ENCODE results near the gene ACACA. TPM values are rescaled to one million over a fixed set of nuclear protein-coding genes. Genes with fewer than 3 reads are reported as not detected.

Gene ACACA
- total RNA-seq, 1 donor: 72.7 TPM

GRCh38 chr17:37124821-37125173 is 281.8 kb downstream of the ACACA start:
- TF ChIP-seq CTCF (IDR thresholded peaks at IDR 0.05; ENCODE audit: insufficient read depth, low read length): no peak
- no peak overlapping the region for H3K4me3 ChIP-seq (ENCODE audit: low read depth, low read length)
- DNase-seq (ENCODE audit: low read depth): no peak

GRCh38 chr17:37123941-37124820 is 282.5 kb downstream of the ACACA start:
- no peak for DNase-seq (ENCODE audit: low read depth)
- no peak overlapping the region for H3K4me3 ChIP-seq (ENCODE audit: low read depth, low read length)
- no peak for TF ChIP-seq CTCF (IDR thresholded peaks at IDR 0.05; ENCODE audit: insufficient read depth, low read length)

GRCh38 chr17:37123386-37123785 is 283.2 kb downstream of the ACACA start:
- DNase-seq (ENCODE audit: low read depth): no peak
- H3K4me3 ChIP-seq (ENCODE audit: low read depth, low read length): no peak overlapping the region
- no peak for TF ChIP-seq CTCF (IDR thresholded peaks at IDR 0.05; ENCODE audit: insufficient read depth, low read length)

GRCh38 chr17:37121616-37122015 is 285.0 kb downstream of the ACACA start:
- H3K4me3 ChIP-seq (ENCODE audit: low read depth, low read length): no peak overlapping the region
- no peak for DNase-seq (ENCODE audit: low read depth)
- no peak for TF ChIP-seq CTCF (IDR thresholded peaks at IDR 0.05; ENCODE audit: insufficient read depth, low read length)

GRCh38 chr17:37118366-37119137 is 288.1 kb downstream of the ACACA start:
- no peak for TF ChIP-seq CTCF (IDR thresholded peaks at IDR 0.05; ENCODE audit: insufficient read depth, low read length)
- no peak overlapping the region for H3K4me3 ChIP-seq (ENCODE audit: low read depth, low read length)
- no peak for DNase-seq (ENCODE audit: low read depth)

GRCh38 chr17:37117373-37118142 is 289.1 kb downstream of the ACACA start:
- no peak for DNase-seq (ENCODE audit: low read depth)
- H3K4me3 ChIP-seq (ENCODE audit: low read depth, low read length): no peak overlapping the region
- no peak for TF ChIP-seq CTCF (IDR thresholded peaks at IDR 0.05; ENCODE audit: insufficient read depth, low read length)

Data from fibroblast of the aortic adventitia (primary cell).